Esophagus squamous epithelium (tissue), 4 donors: ENCODE measurements around the gene DZIP1.

Experiments used
- CTCF ChIP-seq, 6 experiments: fragments of 450-650 bp in 4 of 6; fragments of 200-600 bp in 2 of 6; sonication (generic) in 2 of 6; IDR thresholded peaks; one replicate each; pipeline ENCODE4 v1.5.1; 2016 to 2019; ENCODE audit warnings: antibody characterized with exemption in 6 of 6, mild to moderate bottlenecking in 4 of 6, moderate library complexity in 4 of 6
- POLR2A ChIP-seq, 4 donors: fragments of 450-650 bp; IDR thresholded peaks; one replicate each; pipeline ENCODE4 v1.6.1; 2017; ENCODE audit warnings: antibody characterized with exemption in 4 of 4, mild to moderate bottlenecking in 4 of 4, moderate library complexity in 3 of 4

GRCh38 chr13:95564733-95565291 lies 79.7 kb downstream of the DZIP1 start:
- TF ChIP-seq POLR2A (IDR thresholded peaks at IDR 0.05) (no peak), CTCF (IDR thresholded peaks at IDR 0.05) (no peak)
